Astrocyte of the cerebellum (primary cell): ENCODE measurements around the gene CACNA2D2.

ENCODE experiments used
- DNase-seq: peaks from one replicate; pipeline ENCODE4 v3.0.0-alpha.2; 2011; ENCODE audit warnings: low read depth
- H3K4me3 ChIP-seq: 2 replicates; pipeline ENCODE4 v1.5.1; 2011; ENCODE audit warnings: mild to moderate bottlenecking, low read depth, low read length, moderate library complexity
- CTCF ChIP-seq: IDR thresholded peaks from 2 replicates; pipeline ENCODE4 v1.5.1; 2012; ENCODE audit warnings: low read length, low read depth, moderate library complexity, mild to moderate bottlenecking; ENCODE audit errors: missing control alignments
- in situ Hi-C: cut with HindIII; loops from 2 replicates; pipeline ENCODE4 v1.10.0; 2017; ENCODE audit warnings: low sequenced_read_pairs

Gene CACNA2D2

GRCh38 chr3:50425911-50426310, 77.5 kb downstream of the CACNA2D2 start:
- H3K4me3 ChIP-seq, result no peak overlapping the region
- no peak for TF ChIP-seq CTCF
- DNase-seq, result no peak
- in situ Hi-C loops, result no loop called here

- H3K4me3 ChIP-seq, result no peak overlapping the region
- in situ Hi-C loops, result loop anchor here (5.0 kb wide), 1 partner anchor 114 kb away; no protein-coding TSS in a partner anchor
- DNase-seq, result no peak
- no peak for TF ChIP-seq CTCF
Observed at GRCh38 chr3:50423543-50423942, 79.9 kb downstream of the CACNA2D2 start.

- in situ Hi-C loops, result loop anchor here (5.0 kb wide), 1 partner anchor 115 kb away; no protein-coding TSS in a partner anchor
- DNase-seq, result no peak
- H3K4me3 ChIP-seq, result no peak overlapping the region
- no peak for TF ChIP-seq CTCF
Observed at GRCh38 chr3:50422153-50422552, 81.3 kb downstream of the CACNA2D2 start.

GRCh38 chr3:50419595-50420370, 83.7 kb downstream of the CACNA2D2 start:
- no peak for TF ChIP-seq CTCF
- in situ Hi-C loops, result loop anchor here (5.0 kb wide), 1 partner anchor 118 kb away; no protein-coding TSS in a partner anchor

GRCh38 chr3:50418850-50419249, 84.6 kb downstream of the CACNA2D2 start:
- no peak for TF ChIP-seq CTCF
- in situ Hi-C loops, result no loop called here
- H3K4me3 ChIP-seq, result no peak overlapping the region
- no peak for DNase-seq

More at GRCh38 chr3:50419595-50420370, 83.7 kb downstream of the CACNA2D2 start:
- no peak overlapping the region for H3K4me3 ChIP-seq
- DNase-seq, result no peak

- TF ChIP-seq CTCF, result no peak
- in situ Hi-C loops, result no loop called here
- DNase-seq, result no peak
- H3K4me3 ChIP-seq, result no peak overlapping the region
Observed at GRCh38 chr3:50417637-50418033, 85.8 kb downstream of the CACNA2D2 start.
